G401 (cell line): Measurements from ENCODE around the gene ZNF580. TPM values are rescaled to one million over a fixed set of nuclear protein-coding genes. Genes with fewer than 3 reads are reported as not detected.
A peak's percentile ranks its signal among the peaks of the same experiment; 100 is the strongest.

Source experiments
- DNase-seq: peaks from one replicate; pipeline ENCODE4 v3.0.0-alpha.2; 2015; ENCODE audit warnings: low spot score
- in situ Hi-C: cut with HindIII; loops from 2 replicates; pipeline ENCODE4 v1.10.0; 2016; ENCODE audit warnings: low sequenced_read_pairs, mixed read lengths
- total RNA-seq: library from RNA; depleted of rRNA; stranded (reverse); fragments of >200 nt; shearing (Covaris generic); gene quantifications from 2 replicates; pipeline ENCODE4 v1.2.3, GENCODE V29; 2014

ZNF580 gene
- total RNA-seq, 1 experiment from 2014 or later: 5.1 TPM

GRCh38 chr19:55654868-55655647, 14.3 kb downstream of the ZNF580 start, which contains the start of gene U2AF2:
Gene U2AF2 (plus strand): TSS chr19:55655035. CDS start chr19:55655105, 70 bp downstream.
- DNase-seq: peak; percentile 94
- in situ Hi-C loops: no loop called here

GRCh38 chr19:55655648-55656040, 14.8 kb downstream of the ZNF580 start:
- DNase-seq: no peak
- in situ Hi-C loops: no loop called here

- no peak for DNase-seq
- in situ Hi-C loops: no loop called here
Measured at GRCh38 chr19:55656552-55656951, 15.8 kb downstream of the ZNF580 start.

GRCh38 chr19:55656988-55657747, 16.4 kb downstream of the ZNF580 start:
- in situ Hi-C loops: no loop called here
- DNase-seq: no peak

- no peak for DNase-seq
- in situ Hi-C loops: no loop called here
Measured at GRCh38 chr19:55658846-55659459, 18.2 kb downstream of the ZNF580 start.

GRCh38 chr19:55659822-55660221, 19.0 kb downstream of the ZNF580 start:
- in situ Hi-C loops: no loop called here
- no peak for DNase-seq

- DNase-seq: no peak
- in situ Hi-C loops: no loop called here
Measured at GRCh38 chr19:55660404-55660803, 19.6 kb downstream of the ZNF580 start.

GRCh38 chr19:55660991-55661390, 20.2 kb downstream of the ZNF580 start:
- no peak for DNase-seq
- in situ Hi-C loops: no loop called here

GRCh38 chr19:55661826-55662225, 21.0 kb downstream of the ZNF580 start:
- DNase-seq: no peak
- in situ Hi-C loops: no loop called here

- in situ Hi-C loops: no loop called here
- no peak for DNase-seq
Measured at GRCh38 chr19:55663846-55664536, 23.2 kb downstream of the ZNF580 start.

GRCh38 chr19:55666343-55667005, 25.7 kb downstream of the ZNF580 start:
- in situ Hi-C loops: no loop called here
- no peak for DNase-seq

GRCh38 chr19:55667006-55667381, 26.2 kb downstream of the ZNF580 start:
- in situ Hi-C loops: no loop called here
- no peak for DNase-seq

- in situ Hi-C loops: no loop called here
- no peak for DNase-seq
Measured at GRCh38 chr19:55667511-55667910, 26.7 kb downstream of the ZNF580 start.

- no peak for DNase-seq
- in situ Hi-C loops: no loop called here
Measured at GRCh38 chr19:55667958-55668357, 27.2 kb downstream of the ZNF580 start.

- in situ Hi-C loops: no loop called here
- DNase-seq: no peak
Measured at GRCh38 chr19:55668603-55669348, 28.0 kb downstream of the ZNF580 start.

GRCh38 chr19:55669418-55670279, 28.8 kb downstream of the ZNF580 start:
- DNase-seq: peak; percentile 32
- in situ Hi-C loops: no loop called here

- peak; percentile 60 for DNase-seq
Measured at GRCh38 chr19:55670280-55671053, 29.7 kb downstream of the ZNF580 start.

More at GRCh38 chr19:55670280-55671053, 29.7 kb downstream of the ZNF580 start:
- in situ Hi-C loops: no loop called here
